Measurements from ENCODE around the gene GRAMD1A. TPM values are rescaled to one million over a fixed set of nuclear protein-coding genes. Genes with fewer than 3 reads are reported as not detected.
A peak's percentile ranks its signal among the peaks of the same experiment; 100 is the strongest.

GRAMD1A gene
- total and polyA plus RNA-seq, 9 of the 15 experiments (the other 6 are each of a cell fraction or from before 2014, with no cell fraction given): 1.4 to 63.8 (median 38.5) TPM

DNA sequence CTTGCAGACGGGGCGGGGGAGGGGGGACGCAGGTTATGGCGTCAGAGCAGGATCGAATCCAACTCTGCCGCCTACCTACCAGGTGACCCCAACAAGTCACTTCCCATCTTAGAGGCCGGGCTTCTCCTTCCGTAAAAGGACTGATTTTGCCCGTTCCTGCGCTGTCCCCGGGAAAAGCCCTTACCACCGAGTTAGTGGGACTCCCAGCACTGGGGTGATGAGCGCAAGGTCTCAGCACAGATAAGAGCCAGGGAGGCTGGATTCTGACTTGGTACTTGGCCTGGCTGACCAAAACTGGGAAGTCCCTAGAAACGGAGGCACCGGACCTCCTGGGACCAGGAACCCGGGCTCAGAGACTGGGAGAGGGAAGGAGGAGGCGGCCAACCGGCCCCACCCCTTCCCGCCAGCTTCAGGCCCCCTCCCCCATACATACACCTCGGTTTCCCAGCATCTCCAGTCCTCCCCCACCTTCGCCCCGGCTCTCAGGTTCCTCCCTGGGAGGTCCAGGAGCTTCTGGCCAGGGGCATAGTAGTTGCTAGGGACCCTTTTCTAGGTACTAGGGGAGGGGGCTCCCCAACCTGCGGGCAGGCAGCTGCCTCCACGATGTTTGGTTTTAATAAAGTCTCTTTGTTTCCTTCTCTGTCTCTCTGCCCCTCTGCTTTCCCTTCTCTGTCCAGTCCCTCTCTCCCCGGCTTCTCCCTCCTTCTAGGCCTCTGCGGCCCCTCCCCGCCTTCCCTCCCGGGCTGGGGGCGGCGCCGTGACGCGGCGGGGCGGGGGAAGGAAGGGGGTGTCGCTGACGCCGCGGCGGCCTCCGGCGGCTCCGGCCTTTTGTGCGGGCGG is at the start of gene GRAMD1A (continued):
- TF ChIP-seq, protein P1, sequence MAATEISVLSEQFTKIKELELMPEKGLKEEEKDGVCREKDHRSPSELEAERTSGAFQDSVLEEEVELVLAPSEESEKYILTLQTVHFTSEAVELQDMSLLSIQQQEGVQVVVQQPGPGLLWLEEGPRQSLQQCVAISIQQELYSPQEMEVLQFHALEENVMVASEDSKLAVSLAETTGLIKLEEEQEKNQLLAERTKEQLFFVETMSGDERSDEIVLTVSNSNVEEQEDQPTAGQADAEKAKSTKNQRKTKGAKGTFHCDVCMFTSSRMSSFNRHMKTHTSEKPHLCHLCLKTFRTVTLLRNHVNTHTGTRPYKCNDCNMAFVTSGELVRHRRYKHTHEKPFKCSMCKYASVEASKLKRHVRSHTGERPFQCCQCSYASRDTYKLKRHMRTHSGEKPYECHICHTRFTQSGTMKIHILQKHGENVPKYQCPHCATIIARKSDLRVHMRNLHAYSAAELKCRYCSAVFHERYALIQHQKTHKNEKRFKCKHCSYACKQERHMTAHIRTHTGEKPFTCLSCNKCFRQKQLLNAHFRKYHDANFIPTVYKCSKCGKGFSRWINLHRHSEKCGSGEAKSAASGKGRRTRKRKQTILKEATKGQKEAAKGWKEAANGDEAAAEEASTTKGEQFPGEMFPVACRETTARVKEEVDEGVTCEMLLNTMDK (IDR thresholded peaks at IDR 0.05; ENCODE audit: borderline replicate concordance, insufficient read depth, low read depth, low read length, poor library complexity, severe bottlenecking): no peak
- no peak for TF ChIP-seq ARID1B (IDR thresholded peaks at IDR 0.05)
- no peak for TF ChIP-seq ZKSCAN3 (CRISPR knock-in tag; IDR thresholded peaks at IDR 0.05)
- TF ChIP-seq MTA1 (IDR thresholded peaks at IDR 0.05; ENCODE audit: borderline replicate concordance): no peak
- no peak for TF ChIP-seq ARHGAP35 (IDR thresholded peaks at IDR 0.05; ENCODE audit: partially characterized antibody)
- no peak for TF ChIP-seq TAL1 (IDR thresholded peaks at IDR 0.05)
- TF ChIP-seq, protein P2, sequence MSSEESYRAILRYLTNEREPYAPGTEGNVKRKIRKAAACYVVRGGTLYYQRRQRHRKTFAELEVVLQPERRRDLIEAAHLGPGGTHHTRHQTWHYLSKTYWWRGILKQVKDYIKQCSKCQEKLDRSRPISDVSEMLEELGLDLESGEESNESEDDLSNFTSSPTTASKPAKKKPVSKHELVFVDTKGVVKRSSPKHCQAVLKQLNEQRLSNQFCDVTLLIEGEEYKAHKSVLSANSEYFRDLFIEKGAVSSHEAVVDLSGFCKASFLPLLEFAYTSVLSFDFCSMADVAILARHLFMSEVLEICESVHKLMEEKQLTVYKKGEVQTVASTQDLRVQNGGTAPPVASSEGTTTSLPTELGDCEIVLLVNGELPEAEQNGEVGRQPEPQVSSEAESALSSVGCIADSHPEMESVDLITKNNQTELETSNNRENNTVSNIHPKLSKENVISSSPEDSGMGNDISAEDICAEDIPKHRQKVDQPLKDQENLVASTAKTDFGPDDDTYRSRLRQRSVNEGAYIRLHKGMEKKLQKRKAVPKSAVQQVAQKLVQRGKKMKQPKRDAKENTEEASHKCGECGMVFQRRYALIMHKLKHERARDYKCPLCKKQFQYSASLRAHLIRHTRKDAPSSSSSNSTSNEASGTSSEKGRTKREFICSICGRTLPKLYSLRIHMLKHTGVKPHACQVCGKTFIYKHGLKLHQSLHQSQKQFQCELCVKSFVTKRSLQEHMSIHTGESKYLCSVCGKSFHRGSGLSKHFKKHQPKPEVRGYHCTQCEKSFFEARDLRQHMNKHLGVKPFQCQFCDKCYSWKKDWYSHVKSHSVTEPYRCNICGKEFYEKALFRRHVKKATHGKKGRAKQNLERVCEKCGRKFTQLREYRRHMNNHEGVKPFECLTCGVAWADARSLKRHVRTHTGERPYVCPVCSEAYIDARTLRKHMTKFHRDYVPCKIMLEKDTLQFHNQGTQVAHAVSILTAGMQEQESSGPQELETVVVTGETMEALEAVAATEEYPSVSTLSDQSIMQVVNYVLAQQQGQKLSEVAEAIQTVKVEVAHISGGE (CRISPR knock-in tag; IDR thresholded peaks at IDR 0.05): peak in 1 of 3 experiments; percentile 69; a peak in 2 of 6 replicates
- TF ChIP-seq, protein P3, sequence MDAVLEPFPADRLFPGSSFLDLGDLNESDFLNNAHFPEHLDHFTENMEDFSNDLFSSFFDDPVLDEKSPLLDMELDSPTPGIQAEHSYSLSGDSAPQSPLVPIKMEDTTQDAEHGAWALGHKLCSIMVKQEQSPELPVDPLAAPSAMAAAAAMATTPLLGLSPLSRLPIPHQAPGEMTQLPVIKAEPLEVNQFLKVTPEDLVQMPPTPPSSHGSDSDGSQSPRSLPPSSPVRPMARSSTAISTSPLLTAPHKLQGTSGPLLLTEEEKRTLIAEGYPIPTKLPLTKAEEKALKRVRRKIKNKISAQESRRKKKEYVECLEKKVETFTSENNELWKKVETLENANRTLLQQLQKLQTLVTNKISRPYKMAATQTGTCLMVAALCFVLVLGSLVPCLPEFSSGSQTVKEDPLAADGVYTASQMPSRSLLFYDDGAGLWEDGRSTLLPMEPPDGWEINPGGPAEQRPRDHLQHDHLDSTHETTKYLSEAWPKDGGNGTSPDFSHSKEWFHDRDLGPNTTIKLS (IDR thresholded peaks at IDR 0.05; ENCODE audit: borderline replicate concordance, low read depth): no peak
- TF ChIP-seq ZNF778 (CRISPR knock-in tag; IDR thresholded peaks at IDR 0.05): no peak
- no peak for TF ChIP-seq FOXA1 (IDR thresholded peaks at IDR 0.05; ENCODE audit: borderline replicate concordance)
- peak; percentile 86 for TF ChIP-seq SUPT5H (IDR thresholded peaks at IDR 0.05)
- TF ChIP-seq SIN3B (IDR thresholded peaks at IDR 0.05; ENCODE audit: low read depth): no peak
- no peak; the same call in 1 of the 2 replicates for TF ChIP-seq HDAC2 (IDR thresholded peaks at IDR 0.05)
- no peak for TF ChIP-seq CBFB (CRISPR knock-in tag; IDR thresholded peaks at IDR 0.05)
- TF ChIP-seq, protein P4, sequence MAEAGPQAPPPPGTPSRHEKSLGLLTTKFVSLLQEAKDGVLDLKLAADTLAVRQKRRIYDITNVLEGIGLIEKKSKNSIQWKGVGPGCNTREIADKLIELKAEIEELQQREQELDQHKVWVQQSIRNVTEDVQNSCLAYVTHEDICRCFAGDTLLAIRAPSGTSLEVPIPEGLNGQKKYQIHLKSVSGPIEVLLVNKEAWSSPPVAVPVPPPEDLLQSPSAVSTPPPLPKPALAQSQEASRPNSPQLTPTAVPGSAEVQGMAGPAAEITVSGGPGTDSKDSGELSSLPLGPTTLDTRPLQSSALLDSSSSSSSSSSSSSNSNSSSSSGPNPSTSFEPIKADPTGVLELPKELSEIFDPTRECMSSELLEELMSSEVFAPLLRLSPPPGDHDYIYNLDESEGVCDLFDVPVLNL (CRISPR knock-in tag; IDR thresholded peaks at IDR 0.05; ENCODE audit: low read depth): no peak
- TF ChIP-seq, protein P5, sequence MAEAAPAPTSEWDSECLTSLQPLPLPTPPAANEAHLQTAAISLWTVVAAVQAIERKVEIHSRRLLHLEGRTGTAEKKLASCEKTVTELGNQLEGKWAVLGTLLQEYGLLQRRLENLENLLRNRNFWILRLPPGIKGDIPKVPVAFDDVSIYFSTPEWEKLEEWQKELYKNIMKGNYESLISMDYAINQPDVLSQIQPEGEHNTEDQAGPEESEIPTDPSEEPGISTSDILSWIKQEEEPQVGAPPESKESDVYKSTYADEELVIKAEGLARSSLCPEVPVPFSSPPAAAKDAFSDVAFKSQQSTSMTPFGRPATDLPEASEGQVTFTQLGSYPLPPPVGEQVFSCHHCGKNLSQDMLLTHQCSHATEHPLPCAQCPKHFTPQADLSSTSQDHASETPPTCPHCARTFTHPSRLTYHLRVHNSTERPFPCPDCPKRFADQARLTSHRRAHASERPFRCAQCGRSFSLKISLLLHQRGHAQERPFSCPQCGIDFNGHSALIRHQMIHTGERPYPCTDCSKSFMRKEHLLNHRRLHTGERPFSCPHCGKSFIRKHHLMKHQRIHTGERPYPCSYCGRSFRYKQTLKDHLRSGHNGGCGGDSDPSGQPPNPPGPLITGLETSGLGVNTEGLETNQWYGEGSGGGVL (CRISPR knock-in tag; IDR thresholded peaks at IDR 0.05): no peak
